Endodermal cell (in vitro differentiated cells): Measurements from ENCODE around the gene SEC31A. TPM values are rescaled to one million over a fixed set of nuclear protein-coding genes. Genes with fewer than 3 reads are reported as not detected.

Source experiments
- DNase-seq: peaks from one replicate; pipeline ENCODE4 v3.0.0-alpha.2; 2017
- H3K27ac ChIP-seq: 2 replicates; pipeline ENCODE4 v1.5.1; 2013; ENCODE audit warnings: mild to moderate bottlenecking, low read depth, low read length, moderate library complexity
- H3K27me3 ChIP-seq: 2 replicates; pipeline ENCODE4 v1.6.1; 2013; ENCODE audit warnings: mild to moderate bottlenecking, low read length, moderate library complexity; ENCODE audit not compliant: insufficient read depth, control insufficient read depth, poor library complexity, severe bottlenecking
- H3K36me3 ChIP-seq: 2 replicates; pipeline ENCODE4 v1.7.0; 2013; ENCODE audit warnings: mild to moderate bottlenecking, low read length, moderate library complexity; ENCODE audit not compliant: control insufficient read depth, insufficient read depth
- H3K4me1 ChIP-seq: one replicate; pipeline ENCODE4 v1.7.0; 2013; ENCODE audit warnings: low read length; ENCODE audit not compliant: control insufficient read depth, insufficient read depth
- H3K4me3 ChIP-seq: 2 replicates; pipeline ENCODE4 v1.5.1; 2013; ENCODE audit warnings: mild to moderate bottlenecking, low read length, moderate library complexity
- H3K9ac ChIP-seq: 2 replicates; pipeline ENCODE4 v1.6.1; 2013; ENCODE audit warnings: mild to moderate bottlenecking, low read length, moderate library complexity; ENCODE audit not compliant: poor library complexity, severe bottlenecking; ENCODE audit errors: extremely low read depth
- H3K9me3 ChIP-seq: 2 replicates; pipeline ENCODE4 v1.6.1; 2013; ENCODE audit warnings: mild to moderate bottlenecking, low read length, moderate library complexity; ENCODE audit not compliant: control insufficient read depth
- H3K27ac Mint-ChIP-seq: 2 replicates; pipeline ENCODE4 v1.8.0; 2020; ENCODE audit warnings: mixed read lengths
- H3K27me3 Mint-ChIP-seq: 2 replicates; pipeline ENCODE4 v1.8.0; 2021; ENCODE audit warnings: mild to moderate bottlenecking, mixed read lengths; ENCODE audit not compliant: insufficient read depth
- H3K36me3 Mint-ChIP-seq: 2 replicates; pipeline ENCODE4 v1.8.0; 2020; ENCODE audit warnings: low read depth, mixed read lengths
- H3K4me1 Mint-ChIP-seq: 2 replicates; pipeline ENCODE4 v1.8.0; 2020; ENCODE audit warnings: mixed read lengths
- H3K4me3 Mint-ChIP-seq: 2 replicates; pipeline ENCODE4 v1.8.0; 2020; ENCODE audit warnings: mild to moderate bottlenecking, moderate library complexity, mixed read lengths
- H3K9me3 Mint-ChIP-seq: 2 replicates; pipeline ENCODE4 v1.8.0; 2020; ENCODE audit warnings: mild to moderate bottlenecking, mixed read lengths
- CTCF ChIP-seq: fragments of 200-600 bp; sonication (generic); conservative IDR thresholded peaks from 2 replicates; pipeline ENCODE4 v1.5.0; 2021; ENCODE audit warnings: antibody characterized with exemption, mild to moderate bottlenecking
- WGBS, 2 experiments: methylation state at CpG; one replicate each; pipeline versions ENCODE4 v1.1.5 to v1.1.7; 2013; ENCODE audit warnings: missing lambda C conversion rate in 2 of 2, mixed read lengths in 1 of 2; ENCODE audit not compliant: insufficient coverage in 1 of 2, insufficient read length in 1 of 2; 5-methylcytosine and 5-hydroxymethylcytosine counted together
- total RNA-seq, 2 donors: library from RNA; stranded (reverse); fragmentation: NEBNext Ultra II Directional in 1 of 2; extraction: Animal tissue kit (Norgen Biotek cat#: 25700) in 1 of 2; gene quantifications; 2 replicates in 1 of 2; 3 replicates in 1 of 2; pipeline ENCODE4 v1.2.1, GENCODE V29; 2021

SEC31A gene
- total RNA-seq, 2 donors from 2014 or later = 166 to 182 TPM

GRCh38 chr4:82810176-82810575 is 80.8 kb downstream of the SEC31A start:
- no peak overlapping the region for H3K4me3 Mint-ChIP-seq
- 86 to 87% methylated on average over 3 to 4 of the region's 4 CpGs for WGBS, 2 experiments
- peaks cover 37% of the 10 kb centered on the region for H3K4me1 Mint-ChIP-seq
- H3K27ac ChIP-seq = no peak overlapping the region
- no peak overlapping the region for H3K27ac Mint-ChIP-seq
- peaks cover 11% of the 10 kb centered on the region for H3K27me3 ChIP-seq
- peaks cover 45% of the 10 kb centered on the region for H3K27me3 Mint-ChIP-seq
- TF ChIP-seq CTCF = no peak
- no peaks in the 10 kb centered on the region for H3K9me3 ChIP-seq
- no peak overlapping the region for H3K9ac ChIP-seq
- no peak overlapping the region for H3K4me3 ChIP-seq
- no peaks in the 10 kb centered on the region for H3K9me3 Mint-ChIP-seq
- DNase-seq = no peak
- no peaks in the 10 kb centered on the region for H3K36me3 Mint-ChIP-seq
- H3K36me3 ChIP-seq = no peaks in the 10 kb centered on the region
- H3K4me1 ChIP-seq = no peaks in the 10 kb centered on the region

GRCh38 chr4:82809619-82810018 is 81.3 kb downstream of the SEC31A start:
- no peak overlapping the region for H3K4me3 ChIP-seq
- H3K36me3 ChIP-seq = no peaks in the 10 kb centered on the region
- peaks cover 17% of the 10 kb centered on the region for H3K27me3 ChIP-seq
- Mint-ChIP-seq H3K9me3 (no peaks in the 10 kb centered on the region), H3K27me3 (peaks cover 45% of the 10 kb centered on the region), H3K27ac (no peak overlapping the region), H3K36me3 (no peaks in the 10 kb centered on the region), H3K4me3 (no peak overlapping the region), H3K4me1 (peaks cover 31% of the 10 kb centered on the region)
- no peak for DNase-seq
- H3K27ac ChIP-seq = no peak overlapping the region
- no peak for TF ChIP-seq CTCF
- no peaks in the 10 kb centered on the region for H3K4me1 ChIP-seq
- no peaks in the 10 kb centered on the region for H3K9me3 ChIP-seq
- no peak overlapping the region for H3K9ac ChIP-seq

GRCh38 chr4:82803746-82804145 is 87.2 kb downstream of the SEC31A start:
- Mint-ChIP-seq H3K36me3 (no peaks in the 10 kb centered on the region), H3K4me1 (peaks cover 9% of the 10 kb centered on the region), H3K27ac (no peak overlapping the region), H3K4me3 (no peak overlapping the region), H3K9me3 (no peaks in the 10 kb centered on the region), H3K27me3 (peaks cover 56% of the 10 kb centered on the region)
- no peak for DNase-seq
- H3K27me3 ChIP-seq = peaks cover 76% of the 10 kb centered on the region
- WGBS, 2 experiments = 87 to 89% methylated on average over 4 of the region's 4 CpGs
- TF ChIP-seq CTCF = no peak
- H3K4me3 ChIP-seq = no peak overlapping the region
- no peaks in the 10 kb centered on the region for H3K36me3 ChIP-seq
- H3K9ac ChIP-seq = no peak overlapping the region
- no peaks in the 10 kb centered on the region for H3K9me3 ChIP-seq
- no peaks in the 10 kb centered on the region for H3K4me1 ChIP-seq
- no peak overlapping the region for H3K27ac ChIP-seq
